Fibroblast of lung (primary cell): ENCODE data around the gene ANKFN1.

Source experiments
- CTCF ChIP-seq, 2 donors: IDR thresholded peaks in 1 of 2; conservative IDR thresholded peaks in 1 of 2; 1 replicate in 1 of 2; 2 replicates in 1 of 2; pipeline ENCODE4 v1.5.1; 2011 to 2012; ENCODE audit warnings: low read length in 2 of 2, control low read depth in 1 of 2, inconsistent platforms in 1 of 2, low read depth in 1 of 2, mild to moderate bottlenecking in 1 of 2
- EZH2 ChIP-seq: IDR thresholded peaks from 2 replicates; pipeline ENCODE4 v1.5.1; 2012; ENCODE audit warnings: low read length, control low read depth, mild to moderate bottlenecking; ENCODE audit errors: missing control alignments

- TF ChIP-seq CTCF (conservative IDR thresholded peaks at IDR 0.05 in 1 of 2, IDR thresholded peaks at IDR 0.05 in 1 of 2; ENCODE audit: low read depth in 1 of 2, low read length in 2 of 2): no peak
- TF ChIP-seq EZH2: no peak
Observed at GRCh38 chr17:56502120-56502654, 348.9 kb downstream of the ANKFN1 start.
